B cell (primary cell): ENCODE data around the gene SLC9A7.

ENCODE experiments used
- EZH2 ChIP-seq: IDR thresholded peaks from 2 replicates; pipeline ENCODE4 v1.6.1; 2012; ENCODE audit warnings: borderline replicate concordance, low read depth, mild to moderate bottlenecking, moderate library complexity, low read length; ENCODE audit not compliant: insufficient read depth, poor library complexity, severe bottlenecking
- TF ChIP-seq, protein P1 (sequence below): fragments of 200-600 bp; IDR thresholded peaks from one replicate; pipeline ENCODE4 v1.8.0; 2022; ENCODE audit warnings: antibody characterized with exemption, mild to moderate bottlenecking

DNA sequence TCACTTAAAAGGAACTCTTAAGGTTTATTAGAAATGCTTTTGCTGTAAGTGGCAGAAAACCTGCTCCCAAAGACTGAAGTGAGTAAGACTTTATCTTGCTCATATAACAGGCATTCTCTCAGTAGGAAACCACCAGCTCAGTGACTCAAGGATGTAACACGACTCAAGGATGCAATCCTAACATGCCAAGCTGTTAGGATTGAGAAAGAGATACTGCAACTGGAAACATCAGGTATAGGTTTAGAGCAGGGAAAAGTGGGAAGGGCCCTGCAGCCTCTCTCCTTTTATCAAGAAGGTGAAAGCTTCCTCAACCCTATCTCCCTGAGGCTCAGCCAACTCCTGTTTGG is 11.9 kb upstream of the SLC9A7 start:
- TF ChIP-seq, protein P1, sequence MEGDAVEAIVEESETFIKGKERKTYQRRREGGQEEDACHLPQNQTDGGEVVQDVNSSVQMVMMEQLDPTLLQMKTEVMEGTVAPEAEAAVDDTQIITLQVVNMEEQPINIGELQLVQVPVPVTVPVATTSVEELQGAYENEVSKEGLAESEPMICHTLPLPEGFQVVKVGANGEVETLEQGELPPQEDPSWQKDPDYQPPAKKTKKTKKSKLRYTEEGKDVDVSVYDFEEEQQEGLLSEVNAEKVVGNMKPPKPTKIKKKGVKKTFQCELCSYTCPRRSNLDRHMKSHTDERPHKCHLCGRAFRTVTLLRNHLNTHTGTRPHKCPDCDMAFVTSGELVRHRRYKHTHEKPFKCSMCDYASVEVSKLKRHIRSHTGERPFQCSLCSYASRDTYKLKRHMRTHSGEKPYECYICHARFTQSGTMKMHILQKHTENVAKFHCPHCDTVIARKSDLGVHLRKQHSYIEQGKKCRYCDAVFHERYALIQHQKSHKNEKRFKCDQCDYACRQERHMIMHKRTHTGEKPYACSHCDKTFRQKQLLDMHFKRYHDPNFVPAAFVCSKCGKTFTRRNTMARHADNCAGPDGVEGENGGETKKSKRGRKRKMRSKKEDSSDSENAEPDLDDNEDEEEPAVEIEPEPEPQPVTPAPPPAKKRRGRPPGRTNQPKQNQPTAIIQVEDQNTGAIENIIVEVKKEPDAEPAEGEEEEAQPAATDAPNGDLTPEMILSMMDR = no peak
- TF ChIP-seq EZH2 = no peak
